Central memory CD4-positive, alpha-beta T cell (primary cell): Measurements from ENCODE around the gene NXPH3.

Experiments used
- DNase-seq: peaks from one replicate; pipeline ENCODE4 v3.0.0; 2022

The NXPH3 gene

DNA sequence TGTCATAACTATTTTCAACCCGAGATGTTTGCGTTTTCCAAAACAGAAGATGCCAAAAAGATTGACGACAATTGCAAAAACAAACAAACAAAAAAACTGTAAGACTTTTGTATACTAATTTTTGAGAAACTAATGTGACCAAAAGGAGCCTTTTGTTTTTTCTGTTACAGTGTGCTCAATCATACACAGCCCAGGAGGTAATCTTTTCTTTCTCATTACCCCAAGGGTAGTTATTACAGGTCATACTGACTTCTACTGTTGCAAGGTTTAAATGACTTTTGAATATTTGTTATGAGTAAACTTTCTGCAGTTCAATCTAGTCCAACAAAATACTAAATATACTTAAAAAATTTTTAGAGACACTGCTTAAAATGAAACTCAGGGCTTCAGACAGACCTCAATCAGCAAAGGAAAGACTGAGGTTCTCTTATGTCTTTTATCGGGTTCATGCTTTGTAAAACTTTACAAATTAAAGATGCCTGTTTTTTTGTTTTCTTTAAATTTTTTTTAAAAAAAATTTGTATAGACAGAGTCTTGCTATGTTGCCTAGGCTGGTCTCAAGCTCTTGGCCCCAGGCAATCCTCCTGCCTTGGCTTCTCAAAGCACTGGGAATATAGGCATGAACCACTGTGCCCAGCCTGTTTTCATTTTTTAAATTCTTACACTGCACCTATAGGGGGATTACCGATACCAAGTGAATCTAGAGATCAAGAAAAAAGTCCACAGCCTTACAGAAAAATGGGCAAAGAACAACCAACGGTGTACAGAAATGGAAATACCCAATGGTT, 54.6 kb downstream of the NXPH3 start:
- DNase-seq = no peak

DNA sequence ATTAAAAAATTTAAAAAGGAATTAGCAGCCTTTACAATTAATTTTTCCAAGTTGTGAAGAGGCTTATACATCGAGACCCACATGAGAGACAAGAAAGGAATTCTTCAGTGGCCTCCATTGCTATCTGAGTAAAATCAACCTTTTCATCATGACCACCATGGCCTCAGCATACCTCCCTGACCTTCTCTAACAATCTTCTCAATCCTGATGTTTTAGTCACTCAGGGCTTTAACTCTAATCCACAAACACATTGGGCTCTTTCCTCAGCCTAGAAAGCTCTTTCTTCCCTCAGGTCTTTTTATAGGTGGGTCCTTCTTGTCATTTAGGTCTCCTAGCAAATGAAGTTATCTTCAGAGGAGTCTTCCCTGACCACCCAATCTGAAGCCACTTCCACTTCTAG, 55.8 kb downstream of the NXPH3 start:
- no peak for DNase-seq
